Right kidney (tissue), 9 donors: Measurements from ENCODE around the gene MS4A7.
"Not testable (repeated sequence)": the region's sequence is repeated elsewhere in the genome, so short reads cannot be mapped to it uniquely, and the experiment has no call there.

ENCODE experiments used
- DNase-seq: peaks from one replicate; pipeline ENCODE4 v3.0.0-alpha.2; 2016
- long read RNA-seq, 8 donors: transcript quantifications; one replicate each; lab custom pipeline, GENCODE V29; 2026

Gene MS4A7
- long read RNA-seq, donor 1: 0 reads
- long read RNA-seq, donor 2: 0 reads
- long read RNA-seq, donor 3, partial matches to known transcripts: 0 of 1 reads
- long read RNA-seq, donor 3, other reads (novel, unspliced or antisense): 0 of 1 reads
- long read RNA-seq, donor 4: 0 reads
- long read RNA-seq, donor 5, partial matches to known transcripts: 0 of 1 reads
- long read RNA-seq, donor 5, other reads (novel, unspliced or antisense): 0 of 1 reads
- long read RNA-seq, donor 6, partial matches to known transcripts: 0 of 2 reads
- long read RNA-seq, donor 6, other reads (novel, unspliced or antisense): 0 of 2 reads
- long read RNA-seq, donor 7: 0 reads
- long read RNA-seq, donor 8, partial matches to known transcripts: 0 of 1 reads
- long read RNA-seq, donor 8, other reads (novel, unspliced or antisense): 0 of 1 reads

DNA sequence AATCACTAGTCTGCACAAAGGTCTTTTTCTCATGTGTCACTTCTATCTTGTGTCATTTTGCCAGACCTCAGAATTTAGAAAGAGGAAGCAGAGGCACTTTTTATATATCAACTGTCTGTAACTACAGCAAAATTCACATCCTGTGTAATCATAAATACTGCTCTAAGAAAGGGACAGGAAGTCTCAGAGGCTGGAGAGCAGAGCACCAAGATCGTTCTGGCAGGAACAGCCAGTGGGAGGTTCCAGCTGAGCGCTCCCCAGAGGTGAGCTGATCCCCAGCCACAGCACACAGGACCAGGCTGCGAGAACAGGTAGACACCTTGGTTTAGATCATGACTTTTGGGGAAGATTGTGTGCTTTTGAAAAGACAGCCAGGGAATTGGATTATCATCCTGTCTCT is at the start of gene MS4A7:
Gene MS4A7 (plus strand): TSS at position 179 of the 400 bp plus-strand sequence. CDS start 4,610 bp downstream, outside the sequence.
- DNase-seq: no peak

GRCh38 chr11:60332846-60333245 is 45.5 kb upstream of the MS4A7 start:
- DNase-seq: no peak

DNA sequence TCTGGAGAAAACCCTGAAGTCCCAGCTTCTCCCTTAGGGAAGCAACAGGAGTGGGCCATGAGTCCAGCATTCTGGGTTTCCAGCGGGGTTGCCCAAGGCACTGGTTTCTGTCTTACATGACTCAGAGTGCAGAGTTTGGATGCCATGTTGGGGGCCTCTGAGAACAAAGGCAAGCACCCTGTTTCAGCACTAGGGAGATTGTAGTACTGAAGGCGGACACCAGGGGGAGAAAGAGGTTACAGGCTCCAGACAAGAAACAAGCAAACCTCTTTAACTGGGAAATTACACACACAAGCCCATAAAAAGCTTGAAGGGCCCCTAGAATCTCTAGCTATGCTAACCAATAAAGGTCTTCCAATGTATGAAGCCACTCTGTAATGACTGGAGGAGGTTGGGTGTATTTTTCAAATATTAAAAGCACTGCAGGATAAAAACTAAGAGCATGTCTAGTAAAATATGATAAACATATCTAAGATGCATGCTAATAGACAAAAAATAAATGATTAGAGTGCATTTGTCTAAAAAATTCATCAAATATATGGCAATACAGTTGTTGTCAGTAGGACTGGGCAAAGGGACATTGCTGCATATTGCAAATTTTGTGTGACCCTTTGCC is 44.2 kb upstream of the MS4A7 start:
- peak; percentile 20 for DNase-seq

GRCh38 chr11:60336767-60337391 is 41.5 kb upstream of the MS4A7 start:
- DNase-seq: no peak

DNA sequence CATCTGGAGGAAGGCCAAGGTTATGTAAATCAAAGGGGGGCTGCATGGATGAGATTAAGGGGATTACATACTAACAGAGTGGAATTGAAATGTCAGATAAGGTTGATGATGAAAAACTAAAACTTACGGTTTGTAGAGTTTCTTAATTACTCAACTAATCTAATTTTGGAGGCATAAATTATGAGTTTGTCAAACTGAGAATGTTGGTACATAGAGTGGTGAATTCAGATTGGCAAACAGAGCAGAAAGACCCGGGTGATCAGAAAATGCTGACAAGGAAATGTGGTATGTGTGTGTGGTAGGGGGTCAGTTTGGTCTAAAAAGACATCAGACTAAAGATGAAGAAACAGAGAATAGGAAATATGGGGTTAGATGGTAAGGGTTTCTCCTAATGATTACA is 40.3 kb upstream of the MS4A7 start:
- no peak for DNase-seq

GRCh38 chr11:60339356-60339755 is 39.0 kb upstream of the MS4A7 start:
- no peak for DNase-seq

GRCh38 chr11:60343094-60343704 is 35.1 kb upstream of the MS4A7 start:
- no peak for DNase-seq

- DNase-seq: no peak
Observed at GRCh38 chr11:60344146-60344545, 34.2 kb upstream of the MS4A7 start.

GRCh38 chr11:60345489-60345888 is 32.8 kb upstream of the MS4A7 start:
- no peak for DNase-seq

- no peak for DNase-seq
Observed at GRCh38 chr11:60347084-60347797, 31.1 kb upstream of the MS4A7 start.

DNA sequence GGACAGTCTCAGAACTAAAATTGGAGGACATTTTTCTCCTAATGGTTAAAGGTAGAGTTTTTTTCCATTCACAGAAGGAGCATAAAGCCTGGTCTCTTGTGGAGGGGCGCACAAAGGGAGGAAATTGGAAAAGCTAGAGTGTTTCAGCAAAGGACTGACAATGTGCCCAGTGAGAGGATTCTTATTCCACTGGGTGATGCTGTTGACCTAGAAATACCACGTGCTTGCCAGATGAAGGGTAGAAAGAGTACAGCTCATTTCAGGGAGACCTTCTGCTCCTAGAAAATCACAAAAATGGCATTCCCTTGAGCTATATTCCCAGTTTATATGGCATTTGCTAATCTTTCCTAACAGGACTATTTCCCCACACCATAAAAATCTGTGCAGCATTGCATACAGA is 30.2 kb upstream of the MS4A7 start:
- DNase-seq: no peak

- no peak for DNase-seq
Observed at GRCh38 chr11:60349990-60350389, 28.3 kb upstream of the MS4A7 start.

DNA sequence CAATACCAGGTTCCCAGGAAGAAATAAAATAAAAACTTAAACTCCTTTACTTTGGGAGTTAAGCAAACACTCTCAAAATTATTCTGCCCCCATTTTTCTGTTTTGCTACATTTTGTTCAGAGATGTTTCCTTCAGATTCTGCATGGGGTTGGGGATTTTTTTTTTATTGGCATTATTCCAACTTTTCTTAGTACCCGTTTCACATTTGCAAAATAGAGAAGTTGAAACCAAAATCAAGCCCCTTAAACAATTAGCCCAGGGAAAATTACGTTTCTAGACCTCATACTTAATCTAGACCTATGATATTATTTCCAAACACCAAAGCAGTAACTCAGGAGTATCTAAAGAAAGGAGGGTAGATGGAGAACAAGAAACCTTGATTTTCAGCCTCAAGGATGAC is 20.6 kb upstream of the MS4A7 start:
- no peak for DNase-seq

- no peak for DNase-seq
Observed at GRCh38 chr11:60360621-60361020, 17.7 kb upstream of the MS4A7 start.

DNA sequence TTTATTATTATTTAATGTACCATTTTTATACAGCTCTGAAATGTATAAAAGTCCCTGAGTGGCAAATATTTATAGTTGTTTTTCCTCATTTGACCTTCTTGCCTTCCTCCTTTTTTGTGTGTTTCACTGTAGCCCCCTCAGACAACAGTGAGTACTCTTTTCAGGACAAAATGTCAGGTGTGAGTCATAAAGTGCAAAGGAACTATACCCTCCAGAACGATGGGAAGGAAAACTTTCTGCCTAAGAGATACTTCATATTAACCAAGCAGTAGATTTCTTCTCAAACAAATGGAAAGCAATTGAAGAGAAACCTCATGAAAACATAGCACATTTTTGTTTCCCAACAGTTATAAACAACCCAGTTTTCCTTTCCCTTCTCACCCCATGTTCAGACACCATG is 16.1 kb upstream of the MS4A7 start:
- DNase-seq: no peak

GRCh38 chr11:60363542-60364470 is 14.5 kb upstream of the MS4A7 start:
- peak; percentile 42 for DNase-seq

DNA sequence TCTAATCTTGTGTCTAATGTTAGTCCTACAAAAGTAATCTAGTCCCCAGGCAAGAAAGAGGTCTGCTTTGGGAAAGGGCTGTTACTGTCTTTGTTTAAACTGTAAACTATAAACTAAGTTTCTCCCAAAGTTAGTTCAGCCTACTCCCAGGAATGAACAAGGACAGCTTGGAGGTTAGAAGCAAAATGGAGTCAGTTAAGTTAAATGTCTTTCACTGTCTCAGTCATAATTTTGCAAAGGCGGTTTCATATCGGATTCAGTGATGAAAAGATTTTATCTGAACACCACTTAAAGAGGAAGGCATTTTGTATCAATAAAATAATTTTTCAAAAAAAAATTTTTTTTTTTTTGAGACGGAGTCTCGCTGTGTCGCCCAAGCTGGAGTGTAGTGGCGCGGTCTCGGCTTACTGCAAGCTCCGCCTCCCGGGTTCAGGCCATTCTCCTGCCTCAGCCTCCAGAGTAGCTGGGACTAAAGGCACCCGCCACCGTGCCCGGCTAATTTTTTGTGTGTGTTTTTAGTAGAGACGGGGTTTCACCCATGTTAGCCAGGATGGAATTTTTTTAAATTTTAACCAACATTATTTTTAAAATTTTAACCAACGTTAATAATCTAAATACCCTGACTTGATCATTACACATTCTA is 11.9 kb upstream of the MS4A7 start:
- not testable (repeated sequence) for DNase-seq

- DNase-seq: no peak
Observed at GRCh38 chr11:60367009-60367408, 11.3 kb upstream of the MS4A7 start.

DNA sequence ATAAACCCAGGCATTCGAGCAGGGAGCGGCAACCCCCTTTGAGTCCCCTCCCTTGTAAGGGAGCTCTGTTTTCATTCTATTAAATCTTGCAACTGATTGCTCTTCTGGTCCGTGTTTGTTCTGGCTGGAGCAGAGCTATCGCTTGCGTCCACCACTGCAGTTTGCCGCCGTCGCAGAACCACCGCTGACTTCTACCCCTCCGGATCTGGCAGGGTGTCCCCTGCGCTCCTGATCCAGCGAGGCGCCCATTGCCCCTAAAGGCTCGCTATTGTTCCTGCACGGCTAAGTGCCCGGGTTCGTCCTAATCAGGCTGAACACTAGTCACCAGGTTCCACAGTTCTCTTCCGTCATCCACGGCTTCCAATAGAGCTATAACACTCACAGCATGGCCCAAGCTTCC is 10.4 kb upstream of the MS4A7 start:
- no peak for DNase-seq

DNA sequence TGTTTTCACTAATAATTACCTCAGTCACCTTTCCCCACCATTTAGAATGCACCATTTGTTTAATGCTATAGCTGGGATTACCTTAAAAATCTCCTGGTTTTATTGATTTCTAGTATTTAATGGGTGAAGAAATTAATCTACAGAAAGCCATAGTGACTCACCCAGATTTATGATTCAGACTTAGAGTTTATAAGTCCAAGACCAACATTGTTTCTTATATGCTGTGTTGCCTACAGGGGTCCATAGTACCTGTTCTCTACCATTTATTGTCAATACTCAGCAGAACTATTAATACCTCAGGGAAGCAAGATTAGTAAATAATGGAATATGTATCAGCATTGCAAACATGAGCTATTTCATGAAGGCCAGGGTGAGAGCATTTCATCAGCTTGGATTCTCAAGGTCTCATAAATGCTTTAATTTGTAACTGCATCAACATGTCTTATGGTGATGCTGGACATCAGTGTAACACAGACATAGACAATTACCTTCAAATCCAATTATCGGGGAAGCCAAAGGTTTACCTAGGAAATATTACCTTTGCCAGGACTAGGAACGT is 8.0 kb upstream of the MS4A7 start:
- DNase-seq: no peak
